Putamen (tissue), 1 donor: Measurements from ENCODE around the gene GRIK3.
"Not testable (repeated sequence)": the region's sequence is repeated elsewhere in the genome, so short reads cannot be mapped to it uniquely, and the experiment has no call there.

Experiments used
- DNase-seq: peaks from one replicate; pipeline ENCODE4 v3.0.0-alpha.2; 2016; ENCODE audit warnings: low spot score

GRIK3 gene

GRCh38 chr1:36783475-36783874 lies 250.8 kb downstream of the GRIK3 start:
- no peak for DNase-seq

GRCh38 chr1:36782785-36783184 lies 251.5 kb downstream of the GRIK3 start:
- no peak for DNase-seq

- DNase-seq = no peak
Observed at GRCh38 chr1:36782085-36782484, 252.2 kb downstream of the GRIK3 start.

GRCh38 chr1:36781098-36781497 lies 253.2 kb downstream of the GRIK3 start:
- peak; percentile 11 for DNase-seq

- no peak for DNase-seq
Observed at GRCh38 chr1:36778740-36779139, 255.6 kb downstream of the GRIK3 start.

- no peak for DNase-seq
Observed at GRCh38 chr1:36776948-36777831, 257.1 kb downstream of the GRIK3 start.

- no peak for DNase-seq
Observed at GRCh38 chr1:36776256-36776655, 258.1 kb downstream of the GRIK3 start.

GRCh38 chr1:36775716-36776115 lies 258.6 kb downstream of the GRIK3 start:
- DNase-seq = no peak

GRCh38 chr1:36773827-36774541 lies 260.3 kb downstream of the GRIK3 start:
- peak; percentile 15 for DNase-seq

GRCh38 chr1:36772647-36773495 lies 261.4 kb downstream of the GRIK3 start:
- DNase-seq = no peak

GRCh38 chr1:36771660-36772284 lies 262.5 kb downstream of the GRIK3 start:
- no peak for DNase-seq

- DNase-seq = no peak
Observed at GRCh38 chr1:36771240-36771639, 263.1 kb downstream of the GRIK3 start.

- no peak for DNase-seq
Observed at GRCh38 chr1:36769886-36770830, 264.2 kb downstream of the GRIK3 start.

- no peak for DNase-seq
Observed at GRCh38 chr1:36768486-36769178, 265.7 kb downstream of the GRIK3 start.

GRCh38 chr1:36767429-36767828 lies 266.9 kb downstream of the GRIK3 start:
- not testable (repeated sequence) for DNase-seq

GRCh38 chr1:36766481-36766880 lies 267.8 kb downstream of the GRIK3 start:
- no peak for DNase-seq

- no peak for DNase-seq
Observed at GRCh38 chr1:36765785-36766300, 268.5 kb downstream of the GRIK3 start.

GRCh38 chr1:36764798-36765197 lies 269.5 kb downstream of the GRIK3 start:
- DNase-seq = no peak

GRCh38 chr1:36763771-36764170 lies 270.5 kb downstream of the GRIK3 start:
- DNase-seq = no peak

GRCh38 chr1:36762174-36762573 lies 272.1 kb downstream of the GRIK3 start:
- DNase-seq = no peak
